Measurements from ENCODE around the gene GNB3.

Gene GNB3

DNA sequence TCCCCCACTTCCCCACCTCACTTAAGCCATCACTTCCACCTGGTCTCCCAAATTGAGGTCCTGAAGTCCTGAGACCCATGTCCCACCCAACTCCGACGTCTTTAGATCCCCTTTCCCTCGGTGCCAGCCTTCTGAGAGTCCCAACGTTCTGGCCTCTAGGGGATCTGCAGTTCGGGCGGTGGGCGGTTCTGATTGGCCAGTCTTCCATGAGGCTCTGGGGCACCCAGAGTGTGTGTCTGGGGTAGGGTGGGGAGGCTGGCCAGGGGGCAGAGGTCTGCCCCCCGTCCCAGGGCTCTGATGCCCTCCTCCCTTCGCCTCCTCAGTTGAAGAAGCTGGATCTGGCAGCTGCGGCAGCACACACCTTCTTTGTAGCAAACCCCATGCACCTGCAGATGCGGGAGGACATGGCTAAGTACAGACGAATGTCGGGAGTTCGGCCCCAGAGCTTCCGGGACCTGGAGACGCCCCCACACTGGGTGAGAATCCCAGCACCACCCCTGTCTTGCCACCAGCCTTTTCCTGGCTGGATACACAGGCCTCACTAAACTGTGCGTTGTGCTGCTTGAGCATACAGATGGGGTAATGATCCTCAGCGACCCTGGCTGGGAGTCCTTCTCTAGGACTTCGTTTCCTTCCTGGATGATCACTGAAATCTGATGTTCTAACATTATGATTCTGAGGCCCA is 11.0 kb upstream of the GNB3 start:
- peak overlapping the region; percentile 92 for H3K4me3 ChIP-seq (ENCODE audit: low read depth, low read length)
- TF ChIP-seq, protein P1, sequence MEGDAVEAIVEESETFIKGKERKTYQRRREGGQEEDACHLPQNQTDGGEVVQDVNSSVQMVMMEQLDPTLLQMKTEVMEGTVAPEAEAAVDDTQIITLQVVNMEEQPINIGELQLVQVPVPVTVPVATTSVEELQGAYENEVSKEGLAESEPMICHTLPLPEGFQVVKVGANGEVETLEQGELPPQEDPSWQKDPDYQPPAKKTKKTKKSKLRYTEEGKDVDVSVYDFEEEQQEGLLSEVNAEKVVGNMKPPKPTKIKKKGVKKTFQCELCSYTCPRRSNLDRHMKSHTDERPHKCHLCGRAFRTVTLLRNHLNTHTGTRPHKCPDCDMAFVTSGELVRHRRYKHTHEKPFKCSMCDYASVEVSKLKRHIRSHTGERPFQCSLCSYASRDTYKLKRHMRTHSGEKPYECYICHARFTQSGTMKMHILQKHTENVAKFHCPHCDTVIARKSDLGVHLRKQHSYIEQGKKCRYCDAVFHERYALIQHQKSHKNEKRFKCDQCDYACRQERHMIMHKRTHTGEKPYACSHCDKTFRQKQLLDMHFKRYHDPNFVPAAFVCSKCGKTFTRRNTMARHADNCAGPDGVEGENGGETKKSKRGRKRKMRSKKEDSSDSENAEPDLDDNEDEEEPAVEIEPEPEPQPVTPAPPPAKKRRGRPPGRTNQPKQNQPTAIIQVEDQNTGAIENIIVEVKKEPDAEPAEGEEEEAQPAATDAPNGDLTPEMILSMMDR (IDR thresholded peaks at IDR 0.05; ENCODE audit: low read depth, low read length, missing control alignments), result peak; percentile 42
- no peak for DNase-seq (ENCODE audit: low read depth)
- in situ Hi-C loops (cut with HindIII; ENCODE audit: low sequenced_read_pairs), result no loop called here

DNA sequence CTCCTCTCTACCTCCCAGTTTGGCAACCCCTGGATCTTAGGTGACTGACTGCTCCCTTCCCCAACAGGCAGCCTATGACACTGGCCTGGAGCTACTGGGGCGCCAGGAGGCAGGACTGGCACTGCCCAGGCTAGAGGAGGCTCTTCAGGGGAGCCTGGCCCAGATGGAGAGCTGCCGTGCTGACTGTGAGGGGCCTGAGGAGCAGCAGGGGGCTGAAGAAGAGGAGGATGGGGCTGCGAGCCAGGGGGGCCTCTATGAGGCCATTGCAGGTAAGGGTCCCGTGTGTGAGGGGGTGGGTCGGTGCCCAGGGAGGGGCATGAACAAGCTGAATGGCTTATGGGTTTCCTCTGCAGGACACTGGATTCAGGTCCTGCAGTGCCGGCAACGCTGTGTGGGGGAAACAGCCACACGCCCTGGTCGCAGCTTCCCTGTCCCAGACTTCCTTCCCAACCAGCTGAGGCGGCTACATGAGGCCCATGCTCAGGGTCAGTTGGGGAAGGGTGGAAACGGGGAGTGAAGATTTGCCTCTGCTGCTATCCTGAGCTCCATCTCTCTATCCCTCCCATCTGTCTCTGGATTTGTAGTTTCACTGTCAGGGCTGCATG is 10.3 kb upstream of the GNB3 start:
- in situ Hi-C loops (cut with HindIII; ENCODE audit: low sequenced_read_pairs), result no loop called here

DNA sequence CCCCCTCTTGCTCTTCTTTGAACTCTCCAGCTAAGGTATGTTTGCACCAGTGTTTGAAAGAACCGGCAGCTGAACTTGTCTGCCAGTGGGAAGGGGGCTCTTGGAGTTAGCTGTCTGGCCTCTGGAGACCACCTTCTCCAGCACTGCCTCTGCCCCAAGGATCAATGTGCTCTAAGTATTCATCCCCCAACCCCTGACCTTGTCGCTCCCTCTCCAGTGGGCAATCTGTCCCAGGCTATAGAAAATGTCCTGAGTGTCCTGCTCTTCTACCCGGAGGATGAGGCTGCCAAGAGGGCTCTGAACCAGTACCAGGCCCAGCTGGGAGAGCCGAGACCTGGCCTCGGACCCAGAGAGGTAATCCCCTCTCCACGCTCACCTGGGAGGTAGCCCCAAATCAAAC is 9.7 kb upstream of the GNB3 start:
- TF ChIP-seq, protein P1 (IDR thresholded peaks at IDR 0.05; ENCODE audit: low read depth, low read length, missing control alignments), result no peak
- in situ Hi-C loops (cut with HindIII; ENCODE audit: low sequenced_read_pairs), result no loop called here
- no peak for DNase-seq (ENCODE audit: low read depth)

More for the DNA sequence above, 10.3 kb upstream of the GNB3 start:
- no peak for DNase-seq (ENCODE audit: low read depth)
- peak overlapping the region; percentile 92 for H3K4me3 ChIP-seq (ENCODE audit: low read depth, low read length)
- TF ChIP-seq, protein P1 (IDR thresholded peaks at IDR 0.05; ENCODE audit: low read depth, low read length, missing control alignments), result no peak

DNA sequence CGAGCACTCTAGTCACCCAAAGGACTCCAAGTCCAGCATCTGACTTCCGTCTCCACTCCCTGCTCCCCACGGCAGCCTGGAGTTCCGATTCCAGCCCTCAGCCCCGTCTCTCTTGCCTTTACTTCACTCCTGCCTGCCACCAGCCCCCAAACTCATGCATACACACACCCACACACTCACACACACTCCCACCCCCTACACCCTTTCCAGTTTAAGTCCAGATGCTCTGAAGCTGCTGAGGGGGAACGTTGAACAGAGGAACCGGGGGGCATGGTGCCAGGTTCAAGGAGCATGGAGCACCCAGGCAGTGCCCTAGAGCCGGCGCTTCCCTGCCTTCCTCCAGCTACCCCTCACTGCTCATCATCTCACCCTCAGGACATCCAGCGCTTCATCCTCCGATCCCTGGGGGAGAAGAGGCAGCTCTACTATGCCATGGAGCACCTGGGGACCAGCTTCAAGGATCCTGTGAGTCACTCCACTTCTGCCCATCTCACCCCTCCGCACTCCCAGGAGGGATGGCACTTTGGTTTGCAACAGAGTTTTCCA is 9.2 kb upstream of the GNB3 start:
- DNase-seq (ENCODE audit: low read depth), result no peak
- in situ Hi-C loops (cut with HindIII; ENCODE audit: low sequenced_read_pairs), result no loop called here
- no peak overlapping the region for H3K4me3 ChIP-seq (ENCODE audit: low read depth, low read length)
- TF ChIP-seq, protein P1 (IDR thresholded peaks at IDR 0.05; ENCODE audit: low read depth, low read length, missing control alignments), result no peak

More for the DNA sequence above, 9.7 kb upstream of the GNB3 start:
- H3K4me3 ChIP-seq (ENCODE audit: low read depth, low read length), result no peak overlapping the region

DNA sequence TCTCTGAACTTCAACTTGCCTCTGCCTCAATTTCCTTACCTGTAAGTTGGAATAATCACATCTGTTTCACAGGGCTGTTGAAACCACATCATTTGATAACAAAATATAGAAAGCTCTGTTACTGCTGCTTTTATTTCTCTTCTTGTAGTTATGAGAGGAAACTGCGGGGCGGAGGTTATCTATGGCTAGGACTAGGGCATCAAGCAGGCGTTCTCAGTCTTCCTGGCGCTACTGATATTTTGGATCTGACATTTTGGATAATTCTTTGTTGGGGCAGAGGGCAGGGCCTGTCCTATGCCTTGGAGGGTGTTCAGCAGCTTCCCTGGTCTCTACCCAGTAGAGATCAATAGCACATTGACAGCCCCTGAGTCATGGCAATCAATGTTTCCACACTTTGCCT is 8.6 kb upstream of the GNB3 start:
- in situ Hi-C loops (cut with HindIII; ENCODE audit: low sequenced_read_pairs), result no loop called here
- TF ChIP-seq, protein P1 (IDR thresholded peaks at IDR 0.05; ENCODE audit: low read depth, low read length, missing control alignments), result no peak
- no peak overlapping the region for H3K4me3 ChIP-seq (ENCODE audit: low read depth, low read length)
- DNase-seq (ENCODE audit: low read depth), result no peak

DNA sequence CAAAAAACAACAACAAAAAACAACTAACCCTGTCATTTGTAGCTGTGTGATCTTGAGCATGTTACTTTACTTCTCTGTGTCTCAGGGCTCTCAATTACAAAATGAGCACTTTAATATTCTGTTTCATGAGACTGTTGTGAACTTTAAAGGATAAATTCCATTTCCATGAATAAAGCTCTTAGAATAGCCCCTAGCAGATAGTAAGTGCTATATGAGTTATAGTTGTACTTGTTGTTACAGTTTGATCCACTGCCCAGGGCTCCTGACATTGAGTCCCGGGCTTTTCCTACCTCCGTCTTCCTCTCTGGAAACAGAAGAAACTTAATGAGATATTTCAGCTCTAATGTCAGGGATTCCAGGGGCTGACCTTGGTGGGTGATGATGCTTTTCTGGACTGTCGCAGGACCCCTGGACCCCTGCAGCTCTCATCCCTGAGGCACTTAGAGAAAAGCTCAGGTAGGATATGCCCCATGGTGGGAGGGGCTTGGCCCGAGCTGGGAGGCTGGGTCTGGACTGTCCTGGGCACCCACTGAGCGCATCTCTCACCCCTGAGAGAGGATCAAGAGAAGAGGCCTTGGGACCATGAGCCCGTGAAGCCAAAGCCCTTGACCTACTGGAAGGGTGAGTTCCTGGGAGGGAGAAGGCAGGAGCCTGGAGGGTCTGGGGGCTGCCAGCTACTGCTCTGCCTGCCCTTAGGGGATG is 7.4 kb upstream of the GNB3 start:
- TF ChIP-seq, protein P1 (IDR thresholded peaks at IDR 0.05; ENCODE audit: low read depth, low read length, missing control alignments), result no peak
- DNase-seq (ENCODE audit: low read depth), result no peak
- in situ Hi-C loops (cut with HindIII; ENCODE audit: low sequenced_read_pairs), result no loop called here
- H3K4me3 ChIP-seq (ENCODE audit: low read depth, low read length), result no peak overlapping the region
